Ishikawa (cell line): Measurements from ENCODE around the gene KCNJ1.

ENCODE experiments used
- CEBPB ChIP-seq: IDR thresholded peaks from 2 replicates; pipeline ENCODE4 v1.6.1; 2012
- CREB1 ChIP-seq: IDR thresholded peaks from 2 replicates; pipeline ENCODE4 v1.6.1; 2012; ENCODE audit warnings: low read depth
- EGR1 ChIP-seq: IDR thresholded peaks from 2 replicates; pipeline ENCODE4 v1.6.1; 2012
- EP300 ChIP-seq: IDR thresholded peaks from 2 replicates; pipeline ENCODE4 v1.6.1; 2012; ENCODE audit warnings: borderline replicate concordance
- FOXM1 ChIP-seq: IDR thresholded peaks from 2 replicates; pipeline ENCODE4 v1.6.1; 2012; ENCODE audit warnings: low read depth, borderline replicate concordance
- MAX ChIP-seq: IDR thresholded peaks from 2 replicates; pipeline ENCODE4 v1.6.1; 2012
- NFIC ChIP-seq: IDR thresholded peaks from 2 replicates; pipeline ENCODE4 v1.6.1; 2012
- RAD21 ChIP-seq: IDR thresholded peaks from 2 replicates; pipeline ENCODE4 v1.6.1; 2012; ENCODE audit warnings: low read depth
- REST ChIP-seq: IDR thresholded peaks from 2 replicates; pipeline ENCODE4 v1.6.1; 2012; ENCODE audit warnings: low read depth, mild to moderate bottlenecking
- TAF1 ChIP-seq: IDR thresholded peaks from 2 replicates; pipeline ENCODE4 v1.6.1; 2012; ENCODE audit warnings: low read depth, mild to moderate bottlenecking
- TCF12 ChIP-seq: IDR thresholded peaks from 2 replicates; pipeline ENCODE4 v1.6.1; 2012; ENCODE audit warnings: low read depth
- TEAD4 ChIP-seq: IDR thresholded peaks from 2 replicates; pipeline ENCODE4 v1.6.1; 2012
- USF1 ChIP-seq: IDR thresholded peaks from 2 replicates; pipeline ENCODE4 v1.6.1; 2012
- YY1 ChIP-seq: IDR thresholded peaks from 2 replicates; pipeline ENCODE4 v1.6.1; 2012; ENCODE audit warnings: low read depth
- ZBTB7A ChIP-seq: IDR thresholded peaks from 2 replicates; pipeline ENCODE4 v1.6.1; 2012; ENCODE audit warnings: low read depth

KCNJ1 gene

GRCh38 chr11:128914216-128915148 is 47.4 kb upstream of the KCNJ1 start:
- TF ChIP-seq MAX (no peak), CEBPB (no peak), YY1 (no peak), EGR1 (no peak), RAD21 (no peak), TEAD4 (no peak), USF1 (no peak), TAF1 (no peak), TCF12 (no peak)

GRCh38 chr11:128913806-128914205 is 46.7 kb upstream of the KCNJ1 start:
- TF ChIP-seq USF1, result no peak
- no peak for TF ChIP-seq EGR1
- no peak for TF ChIP-seq EP300
- no peak for TF ChIP-seq YY1
- no peak for TF ChIP-seq RAD21
- no peak for TF ChIP-seq CREB1
- TF ChIP-seq TAF1, result no peak
- TF ChIP-seq TCF12, result no peak
- TF ChIP-seq CEBPB, result no peak
- no peak for TF ChIP-seq FOXM1
- no peak for TF ChIP-seq TEAD4
- TF ChIP-seq ZBTB7A, result no peak
- TF ChIP-seq MAX, result no peak
- no peak for TF ChIP-seq REST
- no peak for TF ChIP-seq NFIC

- TF ChIP-seq YY1, result no peak
- no peak for TF ChIP-seq EGR1
- TF ChIP-seq TEAD4, result no peak
- no peak for TF ChIP-seq TCF12
- no peak for TF ChIP-seq EP300
- TF ChIP-seq TAF1, result no peak
- no peak for TF ChIP-seq FOXM1
- TF ChIP-seq CREB1, result no peak
These were observed 44.6 kb upstream of the KCNJ1 start for GRCh38 chr11:128911701-128912100.

GRCh38 chr11:128911239-128911638 is 44.1 kb upstream of the KCNJ1 start:
- TF ChIP-seq TAF1, result no peak
- TF ChIP-seq FOXM1, result no peak
- no peak for TF ChIP-seq EP300
- no peak for TF ChIP-seq USF1
- TF ChIP-seq CREB1, result no peak
- no peak for TF ChIP-seq RAD21
- no peak for TF ChIP-seq TEAD4
- no peak for TF ChIP-seq TCF12
- no peak for TF ChIP-seq REST
- no peak for TF ChIP-seq YY1
- TF ChIP-seq CEBPB, result no peak
- TF ChIP-seq NFIC, result no peak
- TF ChIP-seq MAX, result no peak
- no peak for TF ChIP-seq ZBTB7A
- no peak for TF ChIP-seq EGR1

GRCh38 chr11:128910576-128910975 is 43.5 kb upstream of the KCNJ1 start:
- no peak for TF ChIP-seq REST
- no peak for TF ChIP-seq YY1
- TF ChIP-seq EP300, result no peak
- TF ChIP-seq MAX, result no peak
- no peak for TF ChIP-seq FOXM1
- no peak for TF ChIP-seq TCF12
- no peak for TF ChIP-seq RAD21
- TF ChIP-seq USF1, result no peak
- no peak for TF ChIP-seq TEAD4
- no peak for TF ChIP-seq CREB1
